Measurements from ENCODE around the gene KPNA6. TPM values are rescaled to one million over a fixed set of nuclear protein-coding genes. Genes with fewer than 3 reads are reported as not detected.

Gene KPNA6
- polyA plus RNA-seq, 1 experiment = 26.6 TPM

GRCh38 chr1:32221581-32221979 is 113.7 kb downstream of the KPNA6 start:
- no peak for DNase-seq (ENCODE audit: low read depth)
- POLR2A ChIA-PET = no interaction called here
- H3K4me3 ChIP-seq (ENCODE audit: low read depth, low read length) = peak overlapping the region; percentile 67
- CTCF ChIA-PET = interaction anchor here (1.2 kb wide), 1 partner anchor 27 kb away, joined by 3 read pairs; no protein-coding TSS in a partner anchor
- TF ChIP-seq CTCF (IDR thresholded peaks at IDR 0.05; ENCODE audit: insufficient read depth, low read depth, low read length) = no peak
- H3K36me3 ChIP-seq (ENCODE audit: control insufficient read depth, insufficient read depth, low read length) = peaks cover 15% of the 10 kb centered on the region
- no peaks in the 10 kb centered on the region for H3K27me3 ChIP-seq (ENCODE audit: control insufficient read depth, insufficient read depth, low read length)

- H3K27me3 ChIP-seq (ENCODE audit: control insufficient read depth, insufficient read depth, low read length) = no peaks in the 10 kb centered on the region
- peak; percentile 48 for DNase-seq (ENCODE audit: low read depth)
- ChIA-PET POLR2A (no interaction called here), CTCF (interaction anchor here (1.2 kb wide), 1 partner anchor 26 kb away, joined by 3 read pairs; no protein-coding TSS in a partner anchor)
- H3K4me3 ChIP-seq (ENCODE audit: low read depth, low read length) = peak within 1 kb of the TSS; percentile 67
- peaks cover 13% of the 10 kb centered on the region for H3K36me3 ChIP-seq (ENCODE audit: control insufficient read depth, insufficient read depth, low read length)
- no peak for TF ChIP-seq CTCF (IDR thresholded peaks at IDR 0.05; ENCODE audit: insufficient read depth, low read depth, low read length)
These were observed 114.3 kb downstream of the KPNA6 start, which contains the start of the genes EIF3I and TMEM234 for GRCh38 chr1:32221980-32222755. Gene EIF3I (plus strand): TSS chr1:32222407. CDS start chr1:32222442, 35 bp downstream. Gene TMEM234 (minus strand): TSS chr1:32222353. CDS start chr1:32222322, 31 bp downstream.

GRCh38 chr1:32223683-32224082 is 115.8 kb downstream of the KPNA6 start:
- H3K36me3 ChIP-seq (ENCODE audit: control insufficient read depth, insufficient read depth, low read length) = peaks cover 21% of the 10 kb centered on the region
- ChIA-PET POLR2A (no interaction called here), CTCF (no interaction called here)
- no peaks in the 10 kb centered on the region for H3K27me3 ChIP-seq (ENCODE audit: control insufficient read depth, insufficient read depth, low read length)
- no peak for DNase-seq (ENCODE audit: low read depth)
- H3K4me3 ChIP-seq (ENCODE audit: low read depth, low read length) = no peak overlapping the region
- TF ChIP-seq CTCF (IDR thresholded peaks at IDR 0.05; ENCODE audit: insufficient read depth, low read depth, low read length) = no peak

- no peaks in the 10 kb centered on the region for H3K27me3 ChIP-seq (ENCODE audit: control insufficient read depth, insufficient read depth, low read length)
- TF ChIP-seq CTCF (IDR thresholded peaks at IDR 0.05; ENCODE audit: insufficient read depth, low read depth, low read length) = no peak
- POLR2A ChIA-PET = no interaction called here
- H3K36me3 ChIP-seq (ENCODE audit: control insufficient read depth, insufficient read depth, low read length) = peaks cover 25% of the 10 kb centered on the region
- H3K4me3 ChIP-seq (ENCODE audit: low read depth, low read length) = no peak overlapping the region
- no peak for DNase-seq (ENCODE audit: low read depth)
- CTCF ChIA-PET = no interaction called here
These were observed 116.4 kb downstream of the KPNA6 start for GRCh38 chr1:32224285-32224684.

Small RNA genes within 50 kb of the gene (small RNA-seq; reads per million reads assigned to genes)
- not detected for gene MIR5585 (ENCODE audit: insufficient read length, low read depth, low replicate concordance)
- not detected for gene RF00017 (ENCODE audit: insufficient read length, low read depth, low replicate concordance)

Other genes with a start within 250 kb of the KPNA6 start
- gene PTP4A2, start 169.7 kb upstream of the KPNA6 start, polyA plus RNA-seq (2011; rRNA removed) = 239 and 455 TPM in 2 replicates
- gene KHDRBS1, start 94.2 kb upstream of the KPNA6 start, polyA plus RNA-seq (2011; rRNA removed) = 24.1 and 27.5 TPM in 2 replicates
- gene TMEM39B, start 35.1 kb upstream of the KPNA6 start, polyA plus RNA-seq (2011; rRNA removed) = 19.3 and 31.1 TPM in 2 replicates
- gene TXLNA, start 71.6 kb downstream of the KPNA6 start, polyA plus RNA-seq (2011; rRNA removed) = 38.1 and 38.5 TPM in 2 replicates
- gene CCDC28B, start 92.5 kb downstream of the KPNA6 start, polyA plus RNA-seq (2011; rRNA removed) = 11.5 and 13.9 TPM in 2 replicates
- gene IQCC, start 97.6 kb downstream of the KPNA6 start, polyA plus RNA-seq (2011; rRNA removed) = 1.4 and 2.1 TPM in 2 replicates
- not detected in 2 replicates for gene DCDC2B, start 101.0 kb downstream of the KPNA6 start, polyA plus RNA-seq (2011; rRNA removed)
- gene TMEM234, start 114.3 kb downstream of the KPNA6 start, polyA plus RNA-seq (2011; rRNA removed) = 29.4 and 37.8 TPM in 2 replicates
- 412 and 478 TPM in 2 replicates for gene EIF3I, start 114.4 kb downstream of the KPNA6 start, polyA plus RNA-seq (2011; rRNA removed)
- 3.3 and 3.5 TPM in 2 replicates for gene FAM167B, start 139.2 kb downstream of the KPNA6 start, polyA plus RNA-seq (2011; rRNA removed)
- 0.05 and 0.11 TPM in 2 replicates for gene LCK, start 143.2 kb downstream of the KPNA6 start, polyA plus RNA-seq (2011; rRNA removed)
- gene HDAC1, start 184.0 kb downstream of the KPNA6 start, polyA plus RNA-seq (2011; rRNA removed) = 155 and 185 TPM in 2 replicates
- gene MARCKSL1, start 228.2 kb downstream of the KPNA6 start, polyA plus RNA-seq (2011; rRNA removed) = 41.3 and 52.0 TPM in 2 replicates